Measurements from ENCODE around the gene CASR. TPM values are rescaled to one million over a fixed set of nuclear protein-coding genes. Genes with fewer than 3 reads are reported as not detected.

Gene CASR
- total and polyA plus RNA-seq, 2 of the 4 experiments (the other 2 are of a cell fraction), result not detected

- dilution Hi-C loops (cut with HindIII; ENCODE audit: low sequenced_read_pairs, unreplicated experiment) (no loop called here), in situ Hi-C loops (cut with MboI; ENCODE audit: low sequenced_read_pairs) (no loop called here), intact Hi-C loops (cut with micrococcal nuclease) (no loop called here)
- H2AK5ac ChIP-seq (ENCODE audit: low read depth, low read length), result no peak overlapping the region
- no peak overlapping the region for H2BK5ac ChIP-seq (ENCODE audit: low read depth, low read length, poor library complexity, severe bottlenecking)
- H2AK9ac ChIP-seq (replicated peaks; ENCODE audit: low read depth, low read length, poor library complexity), result no peak overlapping the region
- H3K4me2 ChIP-seq (ENCODE audit: low read depth, low read length), result no peak overlapping the region
- H3K18ac ChIP-seq (ENCODE audit: low read depth, low read length), result no peak overlapping the region
- no peak overlapping the region for H3K9ac ChIP-seq (ENCODE audit: low read depth, low read length)
- ATAC-seq (ENCODE audit: low read depth) (no peak), DNase-seq (no peak)
- ChIA-PET POLR2A (ENCODE audit: unreplicated experiment) (no interaction called here), CTCF (no interaction called here)
- H3K27ac ChIP-seq (ENCODE audit: insufficient read depth, low read length), result no peak overlapping the region
- no peak overlapping the region for H3K56ac ChIP-seq (ENCODE audit: extremely low read depth, insufficient read depth, low read length)
- H3K23ac ChIP-seq (ENCODE audit: low read depth, low read length), result no peak overlapping the region
- no peak overlapping the region for H3K4me3 ChIP-seq (ENCODE audit: insufficient read depth, low read depth, low read length)
- H4K91ac ChIP-seq (ENCODE audit: insufficient read depth, low read depth, low read length), result no peak overlapping the region
- no TSS peak for BruUV-seq (replicated peaks)
- H4K20me1 ChIP-seq (ENCODE audit: insufficient read depth, low read length), result no peaks in the 10 kb centered on the region
- H2BK15ac ChIP-seq (ENCODE audit: low read depth, low read length), result no peak overlapping the region
- no peaks in the 10 kb centered on the region for H3K79me1 ChIP-seq (ENCODE audit: low read depth in 1 of 2, low read length in 2 of 2)
- H4K5ac ChIP-seq (ENCODE audit: low read depth, low read length), result no peak overlapping the region
- no peak overlapping the region for H3K14ac ChIP-seq (replicated peaks; ENCODE audit: low read depth, low read length)
- no peaks in the 10 kb centered on the region for H3K9me1 ChIP-seq (ENCODE audit: insufficient read depth, low read length)
- H3K27me3 ChIP-seq (ENCODE audit: control insufficient read depth, insufficient read depth, low read length), result no peaks in the 10 kb centered on the region; the same call in 1 of the 2 replicates
- TF ChIP-seq POLR2A (IDR thresholded peaks at IDR 0.05; ENCODE audit: low read depth, low read length), result no peak
- TF ChIP-seq CEBPB (IDR thresholded peaks at IDR 0.05; ENCODE audit: low read depth, low read length), result no peak
- TF ChIP-seq CHD1 (IDR thresholded peaks at IDR 0.05; ENCODE audit: low read depth, low read length), result no peak
- TF ChIP-seq USF2 (IDR thresholded peaks at IDR 0.05; ENCODE audit: low read depth, low read length), result no peak
- TF ChIP-seq RAD21 (IDR thresholded peaks at IDR 0.05; ENCODE audit: low read length), result no peak
- no peak for TF ChIP-seq CTCF (conservative IDR thresholded peaks at IDR 0.05; ENCODE audit: low read depth, low read length)
- TF ChIP-seq BHLHE40 (IDR thresholded peaks at IDR 0.05; ENCODE audit: low read depth, low read length), result no peak
- TF ChIP-seq MAFK (IDR thresholded peaks at IDR 0.05; ENCODE audit: low read depth, low read length), result no peak
- no peak for TF ChIP-seq MAZ (IDR thresholded peaks at IDR 0.05; ENCODE audit: borderline replicate concordance, low read depth, low read length)
- TF ChIP-seq RCOR1 (IDR thresholded peaks at IDR 0.05; ENCODE audit: insufficient replicate concordance, low read length), result no peak
- TF ChIP-seq NFE2L2 (IDR thresholded peaks at IDR 0.05; ENCODE audit: low read depth, low read length), result no peak
- WGBS, 2 experiments (ENCODE audit: extremely low coverage in 2 of 2, insufficient read length in 1 of 2), result 17% methylated on average over 2 of the region's 4 CpGs; no CpG with 5 or more reads in 1 of the 2 experiments
- no peak overlapping the region for H2AFZ ChIP-seq (replicated peaks; ENCODE audit: low read length, poor library complexity)
- H3K36me3 ChIP-seq (ENCODE audit: control insufficient read depth, insufficient read depth, low read length), result no peaks in the 10 kb centered on the region
- no peak overlapping the region for H2BK120ac ChIP-seq (ENCODE audit: low read depth, low read length)
- H2BK20ac ChIP-seq (ENCODE audit: low read depth, low read length), result no peak overlapping the region
- H3K4ac ChIP-seq (ENCODE audit: low read depth, low read length), result no peak overlapping the region
- no peak overlapping the region for H4K8ac ChIP-seq (ENCODE audit: low read depth in 2 of 2, low read length in 2 of 2)
- H3K9me3 ChIP-seq (ENCODE audit: control insufficient read depth, insufficient read depth, low read length), result no peaks in the 10 kb centered on the region
- H3K4me1 ChIP-seq (ENCODE audit: control insufficient read depth, insufficient read depth, low read length), result no peaks in the 10 kb centered on the region
These were observed 132.2 kb downstream of the CASR start for GRCh38 chr3:122315619-122316018.

Data from IMR-90 (cell line).